ENCODE measurements around the gene IFNA6. TPM values are rescaled to one million over a fixed set of nuclear protein-coding genes. Genes with fewer than 3 reads are reported as not detected.

The IFNA6 gene
- total RNA-seq, 4 donors from 2014 or later = not detected

- Histone ChIP-seq H3K36me3 (no peaks in the 10 kb centered on the region), H3K27me3 (no peaks in the 10 kb centered on the region), H3K9me3 (peaks cover 0 to 8% (median 0%) of the 10 kb centered on the region in 4 donors), H3K4me3 (no peak overlapping the region), H3K4me1 (peaks cover 0 to 5% (median 0%) of the 10 kb centered on the region in 4 donors), H3K27ac (no peak overlapping the region)
- 80 to 83% methylated on average over 4 of the region's 4 CpGs for WGBS, 2 donors
- no peak for DNase-seq (ENCODE audit: low spot score in 2 of 2)
- TF ChIP-seq EP300 (IDR thresholded peaks at IDR 0.05) (no peak), POLR2A (IDR thresholded peaks at IDR 0.05) (no peak), CTCF (IDR thresholded peaks at IDR 0.05) (no peak)
These were observed 10.0 kb downstream of the IFNA6 start for GRCh38 chr9:21340735-21341134.

GRCh38 chr9:21336457-21336856, 14.2 kb downstream of the IFNA6 start:
- no peak for DNase-seq (ENCODE audit: low spot score in 2 of 2)
- Histone ChIP-seq H3K36me3 (no peaks in the 10 kb centered on the region), H3K4me3 (no peak overlapping the region), H3K9me3 (no peaks in the 10 kb centered on the region), H3K27ac (no peak overlapping the region), H3K27me3 (no peaks in the 10 kb centered on the region), H3K4me1 (peaks cover 4 to 35% (median 13%) of the 10 kb centered on the region in 4 donors)
- TF ChIP-seq POLR2A (IDR thresholded peaks at IDR 0.05) (no peak), EP300 (IDR thresholded peaks at IDR 0.05) (no peak), CTCF (IDR thresholded peaks at IDR 0.05) (no peak)

DNA sequence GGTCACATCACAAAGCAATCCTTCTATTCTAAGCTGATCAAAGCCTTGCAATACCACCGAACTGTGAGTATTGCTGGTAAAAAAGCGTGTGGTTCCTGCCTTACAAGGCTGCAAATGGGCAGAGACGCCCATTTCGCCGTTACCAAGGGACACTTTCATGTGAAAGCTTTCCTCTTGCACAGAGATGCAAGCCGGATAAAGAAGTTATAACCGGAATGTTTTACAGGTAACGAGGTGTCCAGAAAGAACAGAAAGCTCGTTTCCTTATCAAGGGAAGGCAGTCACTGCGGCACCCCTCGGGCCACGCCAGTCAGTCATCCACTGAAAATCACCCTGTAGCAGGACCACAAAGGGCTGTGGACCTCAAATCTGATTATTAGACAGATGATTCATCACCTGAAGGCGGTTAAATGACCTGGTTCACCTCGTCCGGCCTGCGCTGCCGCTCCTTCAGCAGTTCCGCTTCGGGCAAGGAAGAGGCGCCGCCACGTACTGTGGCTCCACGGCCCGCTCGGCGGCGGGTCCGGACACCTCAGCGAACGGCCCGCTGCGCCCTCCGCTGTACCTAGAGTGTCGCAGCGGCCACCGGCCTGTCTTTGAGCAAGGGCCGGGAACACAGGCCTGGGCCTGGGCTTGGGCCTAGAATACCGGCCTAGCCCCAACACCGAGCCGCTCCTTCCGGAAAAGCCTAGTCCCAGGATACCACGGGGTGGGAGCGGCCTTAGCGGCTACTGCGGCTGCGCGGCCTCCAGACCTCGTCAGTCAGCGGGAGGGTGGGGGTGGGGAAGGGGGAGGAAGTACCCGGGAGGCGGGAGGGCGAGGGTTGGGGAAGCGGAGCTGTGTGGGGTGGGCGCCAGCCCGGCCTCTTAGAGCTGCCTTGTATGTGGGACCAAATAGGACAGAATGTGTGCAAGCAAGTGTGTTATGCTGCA, 15.7 kb downstream of the IFNA6 start, which contains the start of gene KLHL9:
TSS of gene KLHL9 (minus strand) at position 704 of the 932 bp plus-strand sequence. CDS start at position 159, 545 bp downstream.
- Histone ChIP-seq H3K27ac (peak within 1 kb of the TSS; percentile 83 to 94 (median 92)), H3K36me3 (no peaks in the 10 kb centered on the region), H3K27me3 (no peaks in the 10 kb centered on the region), H3K4me1 (peaks cover 4 to 50% (median 24%) of the 10 kb centered on the region in 4 donors), H3K4me3 (peak within 1 kb of the TSS; percentile 68 to 92 (median 79)), H3K9me3 (no peaks in the 10 kb centered on the region)
- TF ChIP-seq EP300 (IDR thresholded peaks at IDR 0.05) = peak in 1 of 2 donors; percentile 95
- TF ChIP-seq POLR2A (IDR thresholded peaks at IDR 0.05) = peak; percentile 42 to 72
- TF ChIP-seq CTCF (IDR thresholded peaks at IDR 0.05) = no peak
- WGBS, 2 donors = 0 to 4% methylated on average over 20 to 55 of the region's 55 CpGs
- DNase-seq (ENCODE audit: low spot score in 2 of 2) = peak; percentile 80

DNA sequence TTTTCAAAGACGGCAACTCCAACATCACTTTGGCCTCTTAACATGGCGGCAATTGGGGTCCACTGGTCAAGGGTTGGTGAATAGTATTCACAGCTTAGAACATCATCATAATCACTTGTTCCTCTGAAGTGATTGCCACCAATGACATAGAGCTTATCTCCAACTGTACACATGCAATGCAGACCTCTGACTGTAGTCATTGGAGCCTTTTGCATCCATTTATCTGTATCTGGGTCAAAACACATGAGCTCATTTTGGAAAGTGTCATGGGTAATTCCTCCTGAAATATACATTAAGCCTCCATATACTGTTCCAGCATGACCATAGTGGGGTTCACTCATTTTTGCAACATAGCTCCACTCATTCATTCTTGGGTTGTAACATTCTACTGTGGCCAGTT, 17.5 kb downstream of the IFNA6 start:
- Histone ChIP-seq H3K27me3 (no peaks in the 10 kb centered on the region), H3K27ac (no peak overlapping the region), H3K36me3 (no peaks in the 10 kb centered on the region), H3K9me3 (no peaks in the 10 kb centered on the region), H3K4me1 (peaks cover 4 to 68% (median 30%) of the 10 kb centered on the region in 4 donors), H3K4me3 (peak overlapping the region in 1 of 4 donors; percentile 71)
- 97% methylated on average over 2 of the region's 2 CpGs for WGBS, 2 donors
- DNase-seq (ENCODE audit: low spot score in 2 of 2) = no peak
- TF ChIP-seq CTCF (IDR thresholded peaks at IDR 0.05) = no peak
- TF ChIP-seq POLR2A (IDR thresholded peaks at IDR 0.05) = no peak
- no peak for TF ChIP-seq EP300 (IDR thresholded peaks at IDR 0.05)
